Thyroid gland (tissue), 4 donors: ENCODE results near the gene RPS3A.

ENCODE experiments used
- POLR2A ChIP-seq, 2 donors: fragments of 450-650 bp; IDR thresholded peaks; one replicate each; pipeline ENCODE4 v1.6.1; 2017; ENCODE audit warnings: antibody characterized with exemption in 2 of 2, mild to moderate bottlenecking in 2 of 2, moderate library complexity in 1 of 2
- TF ChIP-seq, protein P1 (sequence below), 6 experiments: fragments of 200-600 bp in 3 of 6; fragments of 450-650 bp in 3 of 6; sonication (generic) in 3 of 6; IDR thresholded peaks; one replicate each; pipeline ENCODE4 v1.5.1; 2016 to 2019; ENCODE audit warnings: antibody characterized with exemption in 6 of 6, mild to moderate bottlenecking in 2 of 6, inconsistent platforms in 1 of 6, moderate library complexity in 1 of 6

DNA sequence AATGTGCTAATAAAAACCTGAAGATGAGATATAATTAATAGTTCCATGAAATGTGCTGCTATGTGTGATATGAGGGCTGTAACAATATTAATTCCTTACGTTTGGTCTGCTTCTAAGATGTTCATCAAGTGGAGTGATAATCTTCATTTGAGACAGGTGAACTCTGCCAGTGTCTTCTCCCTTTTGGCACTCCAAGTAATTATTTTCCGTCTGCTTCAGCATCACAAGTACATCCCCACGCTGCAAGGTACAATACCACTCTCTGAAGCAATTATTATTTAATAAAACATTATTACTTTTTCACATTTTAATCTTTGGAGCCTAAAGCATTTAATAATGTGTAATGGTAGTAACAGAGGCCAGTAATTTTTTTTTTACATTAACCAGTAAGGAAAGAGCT is 44.4 kb downstream of the RPS3A start:
- TF ChIP-seq, protein P1, sequence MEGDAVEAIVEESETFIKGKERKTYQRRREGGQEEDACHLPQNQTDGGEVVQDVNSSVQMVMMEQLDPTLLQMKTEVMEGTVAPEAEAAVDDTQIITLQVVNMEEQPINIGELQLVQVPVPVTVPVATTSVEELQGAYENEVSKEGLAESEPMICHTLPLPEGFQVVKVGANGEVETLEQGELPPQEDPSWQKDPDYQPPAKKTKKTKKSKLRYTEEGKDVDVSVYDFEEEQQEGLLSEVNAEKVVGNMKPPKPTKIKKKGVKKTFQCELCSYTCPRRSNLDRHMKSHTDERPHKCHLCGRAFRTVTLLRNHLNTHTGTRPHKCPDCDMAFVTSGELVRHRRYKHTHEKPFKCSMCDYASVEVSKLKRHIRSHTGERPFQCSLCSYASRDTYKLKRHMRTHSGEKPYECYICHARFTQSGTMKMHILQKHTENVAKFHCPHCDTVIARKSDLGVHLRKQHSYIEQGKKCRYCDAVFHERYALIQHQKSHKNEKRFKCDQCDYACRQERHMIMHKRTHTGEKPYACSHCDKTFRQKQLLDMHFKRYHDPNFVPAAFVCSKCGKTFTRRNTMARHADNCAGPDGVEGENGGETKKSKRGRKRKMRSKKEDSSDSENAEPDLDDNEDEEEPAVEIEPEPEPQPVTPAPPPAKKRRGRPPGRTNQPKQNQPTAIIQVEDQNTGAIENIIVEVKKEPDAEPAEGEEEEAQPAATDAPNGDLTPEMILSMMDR (IDR thresholded peaks at IDR 0.05), result no peak
- no peak for TF ChIP-seq POLR2A (IDR thresholded peaks at IDR 0.05)
